Ishikawa (cell line): ENCODE measurements around the gene CDKN3.

Experiments
- CEBPB ChIP-seq: IDR thresholded peaks from 2 replicates; pipeline ENCODE4 v1.6.1; 2012
- EGR1 ChIP-seq: IDR thresholded peaks from 2 replicates; pipeline ENCODE4 v1.6.1; 2012
- EP300 ChIP-seq: IDR thresholded peaks from 2 replicates; pipeline ENCODE4 v1.6.1; 2012; ENCODE audit warnings: borderline replicate concordance
- FOXM1 ChIP-seq: IDR thresholded peaks from 2 replicates; pipeline ENCODE4 v1.6.1; 2012; ENCODE audit warnings: low read depth, borderline replicate concordance
- TCF12 ChIP-seq: IDR thresholded peaks from 2 replicates; pipeline ENCODE4 v1.6.1; 2012; ENCODE audit warnings: low read depth
- YY1 ChIP-seq: IDR thresholded peaks from 2 replicates; pipeline ENCODE4 v1.6.1; 2012; ENCODE audit warnings: low read depth

DNA sequence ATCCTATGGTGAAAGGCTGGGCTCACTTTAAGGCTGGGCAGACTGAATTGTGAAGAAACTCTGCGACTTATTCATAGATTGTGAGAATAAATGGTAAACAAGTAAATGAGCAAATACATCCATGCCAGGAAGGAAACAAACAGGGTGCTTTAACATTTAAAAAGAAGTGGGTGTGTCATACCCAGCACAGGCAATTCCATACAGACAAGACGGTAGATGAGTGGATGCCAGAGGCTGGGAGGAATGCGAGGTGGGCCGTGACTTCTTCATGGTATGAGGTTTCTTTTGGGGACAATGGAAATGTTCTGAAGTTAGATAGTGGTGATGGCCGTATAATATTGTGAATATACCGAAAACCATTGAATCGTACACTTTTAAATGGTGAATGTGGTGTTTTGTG lies 49.8 kb upstream of the CDKN3 start:
- TF ChIP-seq YY1: no peak
- no peak for TF ChIP-seq EP300
- no peak for TF ChIP-seq CEBPB
- no peak for TF ChIP-seq TCF12
- TF ChIP-seq FOXM1: no peak
- no peak for TF ChIP-seq EGR1
